ENCODE results near the gene CDH13.

Gene CDH13

DNA sequence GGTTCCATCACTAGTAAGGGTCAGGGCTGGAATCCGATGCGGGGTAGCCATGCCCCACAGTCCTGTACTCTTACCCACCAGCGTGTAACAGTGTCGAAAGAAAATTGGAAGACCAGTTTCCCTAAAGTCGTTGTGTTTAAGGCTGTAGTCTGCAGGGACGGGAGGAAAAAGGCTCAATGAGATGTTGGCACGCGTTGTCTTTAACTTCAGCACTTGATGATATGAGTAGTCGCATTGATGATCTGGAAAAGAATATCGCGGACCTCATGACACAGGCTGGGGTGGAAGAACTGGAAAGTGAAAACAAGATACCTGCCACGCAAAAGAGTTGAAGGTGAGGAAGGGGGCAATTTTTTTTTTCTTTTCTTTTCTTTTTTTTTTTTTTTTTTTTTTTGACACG, 1182.3 kb downstream of the CDH13 start:
- peak overlapping the region; percentile 85 for H3K4me3 ChIP-seq (ENCODE audit: low read length)
- TF ChIP-seq ZNF274 (IDR thresholded peaks at IDR 0.05; ENCODE audit: low read depth, low read length) = no peak

DNA sequence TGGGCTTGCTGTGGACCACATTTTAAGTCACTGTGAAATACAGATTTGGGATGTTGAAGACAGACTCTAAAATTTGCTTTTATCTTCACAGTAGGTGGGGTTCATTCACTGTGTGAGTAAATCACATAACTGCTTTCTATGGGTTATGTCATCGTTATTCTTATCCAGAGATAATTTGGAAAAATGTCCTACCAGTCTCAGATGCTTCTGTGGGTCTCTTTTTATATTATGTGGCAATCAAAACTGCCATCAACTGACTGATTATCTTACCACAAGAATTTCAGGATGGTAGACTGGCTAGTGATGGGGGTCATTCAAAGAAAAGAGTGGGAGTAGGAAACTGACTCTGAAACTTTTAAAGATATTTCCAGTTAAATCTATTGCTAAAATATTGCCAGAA, 1184.1 kb downstream of the CDH13 start:
- no peak overlapping the region for H3K4me3 ChIP-seq (ENCODE audit: low read length)
- TF ChIP-seq ZNF274 (IDR thresholded peaks at IDR 0.05; ENCODE audit: low read depth, low read length) = no peak

DNA sequence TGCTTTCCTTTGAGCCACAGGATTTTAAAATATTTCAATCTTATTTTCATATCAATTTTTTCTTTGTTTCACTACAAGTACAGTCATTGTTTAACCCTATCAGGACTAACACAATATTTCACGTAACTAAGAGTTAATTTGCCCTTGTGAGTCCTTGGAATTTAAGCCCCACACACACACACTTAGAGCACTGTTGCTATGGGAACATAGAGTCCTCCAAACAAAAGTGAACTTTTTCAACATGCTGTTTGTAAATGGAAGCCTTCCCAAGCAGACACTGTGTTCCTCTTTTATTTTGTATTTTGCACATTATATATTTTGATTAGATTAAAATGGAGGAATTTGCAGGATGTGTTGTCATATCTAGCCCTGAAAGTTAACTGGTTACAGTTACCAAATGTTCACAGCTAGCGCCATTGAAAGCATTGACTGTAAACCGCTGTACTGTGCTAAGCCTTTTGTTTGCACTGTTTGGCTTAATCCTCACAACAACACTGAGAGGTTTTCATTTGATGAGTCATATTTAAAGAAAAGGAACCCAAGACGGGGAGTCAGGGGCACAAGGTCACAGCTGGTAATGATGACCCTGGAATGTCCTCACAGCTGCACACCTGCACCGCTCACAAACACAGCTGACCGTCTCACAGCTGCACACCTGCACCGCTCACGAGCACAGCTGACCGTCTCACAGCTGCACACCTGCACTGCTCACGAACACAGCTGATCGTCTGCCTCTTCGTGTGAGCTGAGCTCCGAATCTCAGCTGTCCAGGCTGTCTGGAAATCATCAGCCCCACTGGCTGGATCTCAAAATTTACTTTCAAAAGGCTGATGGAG, 1187.3 kb downstream of the CDH13 start:
- H3K4me3 ChIP-seq (ENCODE audit: low read length) = no peak overlapping the region
- no peak for TF ChIP-seq ZNF274 (IDR thresholded peaks at IDR 0.05; ENCODE audit: low read depth, low read length)

DNA sequence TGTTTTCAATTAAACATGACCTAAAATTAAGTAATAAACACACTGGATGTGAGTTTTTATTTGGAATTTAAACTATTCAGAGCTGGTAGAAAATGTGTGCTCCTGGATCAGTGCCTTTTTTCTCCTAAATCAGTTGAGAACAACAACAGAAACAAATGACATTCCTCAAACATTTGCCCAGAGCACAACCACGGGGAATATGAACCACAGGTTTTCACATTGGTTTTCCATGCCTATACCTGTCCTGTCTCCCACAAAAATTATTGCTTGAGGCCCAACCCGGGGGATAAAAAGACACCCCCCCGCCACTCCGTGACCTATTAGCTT, 1187.9 kb downstream of the CDH13 start:
- TF ChIP-seq ZNF274 (IDR thresholded peaks at IDR 0.05; ENCODE audit: low read depth, low read length) = no peak
- no peak overlapping the region for H3K4me3 ChIP-seq (ENCODE audit: low read length)

DNA sequence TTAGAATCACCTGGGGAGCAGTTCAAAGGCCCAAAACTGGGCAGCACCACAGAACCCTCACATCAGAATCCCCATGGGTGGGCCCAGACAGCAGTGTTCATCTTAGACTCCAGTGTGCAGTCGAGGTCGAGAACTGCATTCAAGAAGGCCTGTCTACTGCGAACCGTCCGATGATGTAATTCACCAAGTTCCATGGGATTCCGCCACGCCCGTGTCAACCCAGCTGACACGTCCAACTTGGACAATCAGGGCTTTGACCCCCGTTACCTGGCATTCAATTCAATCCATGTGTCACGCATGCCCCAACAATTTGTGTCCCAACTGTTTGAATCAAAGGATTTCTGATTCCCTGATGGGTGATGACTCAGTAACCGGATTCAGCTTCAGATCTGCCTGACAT, 1190.3 kb downstream of the CDH13 start:
- no peak for TF ChIP-seq ZNF274 (IDR thresholded peaks at IDR 0.05; ENCODE audit: low read depth, low read length)
- H3K4me3 ChIP-seq (ENCODE audit: low read length) = no peak overlapping the region

DNA sequence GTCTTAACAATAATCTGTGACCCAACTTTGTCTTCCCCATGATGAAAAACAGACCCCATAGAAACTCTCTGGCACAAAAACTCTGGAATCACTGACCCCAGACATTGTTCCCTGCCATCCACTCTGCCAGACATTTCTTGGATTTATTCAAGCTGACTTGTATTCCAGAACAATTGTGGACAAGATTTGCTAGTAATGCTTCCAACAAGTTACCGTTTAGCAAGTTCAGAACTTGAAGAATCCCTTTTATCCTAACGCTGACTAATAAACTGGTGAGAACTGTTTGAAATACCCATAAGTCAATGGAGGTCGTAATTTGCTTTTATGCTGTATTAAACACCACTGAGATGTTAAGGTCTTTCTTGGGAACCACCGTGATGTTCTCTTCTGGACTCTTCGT, 1191.5 kb downstream of the CDH13 start:
- H3K4me3 ChIP-seq (ENCODE audit: low read length) = no peak overlapping the region
- no peak for TF ChIP-seq ZNF274 (IDR thresholded peaks at IDR 0.05; ENCODE audit: low read depth, low read length)

DNA sequence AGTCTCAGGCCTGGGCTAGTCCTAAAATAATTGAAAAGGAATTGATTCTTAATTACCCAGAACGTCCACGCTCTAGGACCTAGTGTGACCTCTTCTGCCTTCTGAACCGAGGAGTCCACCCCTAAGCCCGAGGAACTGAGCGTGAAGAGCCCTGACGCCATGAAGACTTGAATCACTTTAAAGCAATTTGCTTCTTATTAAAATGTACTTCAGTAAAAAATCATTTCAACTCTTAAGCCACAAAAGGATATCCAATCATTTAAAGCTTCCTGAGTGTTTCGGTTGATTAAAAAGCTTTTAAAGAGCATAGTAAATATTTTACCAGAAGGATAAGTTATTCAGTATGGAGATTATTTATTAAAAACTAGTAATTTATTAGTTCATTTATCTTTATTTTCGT, 1192.6 kb downstream of the CDH13 start:
- no peak for TF ChIP-seq ZNF274 (IDR thresholded peaks at IDR 0.05; ENCODE audit: low read depth, low read length)
- H3K4me3 ChIP-seq (ENCODE audit: low read length) = no peak overlapping the region

DNA sequence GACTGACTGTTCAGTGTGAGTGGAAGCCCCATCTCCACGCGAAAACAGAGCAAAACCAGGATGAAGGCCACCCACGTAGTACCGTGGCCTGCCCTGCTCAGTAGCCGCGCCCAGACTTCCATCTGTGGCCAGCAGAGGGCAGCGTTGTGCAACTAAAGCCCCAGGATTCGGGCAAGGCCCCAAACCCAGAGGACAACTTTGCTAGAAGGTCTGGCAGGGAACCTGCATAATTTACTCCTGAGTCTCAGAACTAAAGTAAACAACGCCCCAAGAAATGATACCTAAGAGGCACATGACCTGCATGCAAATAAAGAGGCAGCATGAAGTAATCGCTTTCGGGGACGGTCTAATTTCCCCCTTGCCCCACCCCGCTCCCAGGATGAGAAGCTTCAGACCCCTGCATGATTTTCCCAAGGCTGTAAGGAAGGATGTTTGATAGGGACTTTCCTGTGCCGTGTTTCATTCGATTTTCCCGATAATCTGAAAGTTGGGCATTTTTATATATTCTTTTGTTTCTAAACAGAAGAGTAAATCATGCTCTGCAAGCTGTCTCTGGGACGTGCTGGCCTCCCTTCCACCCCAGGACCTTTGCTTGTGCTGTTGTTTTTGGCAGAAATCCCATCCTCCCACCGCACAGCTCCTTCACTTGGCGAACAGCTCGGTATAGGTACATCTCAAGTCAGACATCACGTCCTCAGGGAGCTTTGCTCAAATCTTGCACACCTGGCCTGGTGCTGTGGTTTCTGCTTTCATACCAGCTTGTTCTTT, 1199.6 kb downstream of the CDH13 start:
- no peak for TF ChIP-seq ZNF274 (IDR thresholded peaks at IDR 0.05; ENCODE audit: low read depth, low read length)
- H3K4me3 ChIP-seq (ENCODE audit: low read length) = no peak overlapping the region

DNA sequence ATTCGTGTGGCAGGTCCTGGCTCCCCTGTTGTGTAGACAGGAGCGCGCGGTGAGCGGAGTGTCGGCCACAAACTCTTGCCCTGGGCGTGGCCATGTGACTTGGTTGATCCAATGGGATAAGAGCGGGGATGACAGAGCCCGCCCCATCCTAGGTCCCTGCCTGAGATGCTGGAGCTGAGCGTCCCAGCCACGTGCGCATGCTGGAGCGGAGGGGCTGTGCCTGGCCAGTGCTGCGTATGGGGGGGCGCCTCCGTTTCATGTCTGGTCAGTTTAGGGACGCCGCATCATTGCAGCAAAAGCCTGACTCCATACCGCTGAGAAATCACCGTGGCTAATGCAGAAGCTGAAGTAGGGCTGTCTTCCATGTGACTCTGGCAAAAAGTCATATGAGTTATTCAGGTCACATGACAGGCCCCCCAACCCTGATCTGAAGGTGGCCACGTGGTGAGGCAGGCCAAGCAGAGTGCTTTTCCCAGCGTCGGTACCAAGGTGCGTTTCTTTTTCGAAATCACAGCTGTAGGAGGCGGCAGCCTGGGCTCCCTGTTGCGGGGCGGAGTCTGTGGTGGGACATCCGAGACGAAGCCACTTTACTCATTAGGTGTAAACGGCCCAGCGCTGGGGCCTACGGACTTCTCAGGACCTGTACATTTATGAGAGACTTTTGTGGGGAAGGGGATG, 1203.5 kb downstream of the CDH13 start:
- no peak overlapping the region for H3K4me3 ChIP-seq (ENCODE audit: low read length)

DNA sequence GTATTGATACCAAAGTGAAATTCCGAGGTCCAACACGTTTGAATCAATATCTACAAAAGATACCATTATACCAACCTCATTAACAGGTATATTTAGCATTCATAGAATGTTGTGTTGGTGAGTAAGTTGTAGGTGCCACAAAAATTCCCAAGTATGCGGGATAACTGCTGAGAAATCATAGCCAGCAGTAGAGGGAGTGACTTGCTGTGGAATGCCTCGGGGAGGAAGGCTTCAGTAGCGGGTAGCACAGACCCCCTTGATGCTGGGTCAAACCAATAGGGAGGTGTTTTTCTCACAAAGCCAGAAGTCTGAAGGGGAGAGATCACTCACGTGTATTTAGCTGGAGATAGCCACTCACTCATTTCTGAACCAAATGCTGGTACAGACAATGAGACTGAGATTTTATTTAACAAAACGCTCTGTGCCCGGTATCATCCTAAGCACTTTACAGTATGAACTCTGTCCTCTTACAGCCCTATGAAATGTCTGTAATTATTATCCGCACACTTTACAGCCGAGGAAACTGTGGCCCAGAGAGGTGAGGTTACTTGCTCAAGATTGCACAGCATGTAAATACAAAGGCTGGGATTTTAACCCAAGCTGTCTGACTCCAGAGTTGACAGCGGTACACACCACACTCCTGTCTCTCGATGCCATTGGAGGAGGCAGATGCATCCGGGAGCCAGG, 1204.1 kb downstream of the CDH13 start:
- H3K4me3 ChIP-seq (ENCODE audit: low read length) = no peak overlapping the region
- no peak for TF ChIP-seq ZNF274 (IDR thresholded peaks at IDR 0.05; ENCODE audit: low read depth, low read length)

More for the DNA sequence above, 1203.5 kb downstream of the CDH13 start:
- TF ChIP-seq ZNF274 (IDR thresholded peaks at IDR 0.05; ENCODE audit: low read depth, low read length) = no peak

DNA sequence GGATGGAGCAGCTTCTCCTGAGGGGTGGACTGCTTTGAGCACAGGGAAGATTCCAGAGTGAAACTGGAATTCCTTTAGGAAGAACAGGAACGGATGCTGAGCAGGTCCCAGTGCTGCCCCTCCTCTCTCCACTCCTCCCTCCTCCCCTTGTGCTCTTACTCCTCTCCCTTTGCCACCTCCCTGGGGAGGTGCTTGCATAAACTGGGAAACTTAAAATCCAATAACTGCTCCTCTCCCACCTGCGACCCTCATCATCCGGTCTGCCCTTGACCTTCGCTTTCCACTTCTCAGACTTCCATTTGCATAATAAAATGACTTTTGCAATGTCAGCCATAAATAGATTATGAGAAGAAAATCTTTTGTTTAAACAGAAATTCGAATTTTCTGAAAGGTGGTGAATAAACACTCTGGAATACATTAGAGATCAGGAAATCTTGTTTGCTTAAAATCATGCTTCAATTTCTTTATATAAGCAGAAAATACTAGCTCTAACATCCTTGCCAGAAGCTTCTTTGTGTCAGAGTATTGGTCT, 1204.8 kb downstream of the CDH13 start:
- no peak for TF ChIP-seq ZNF274 (IDR thresholded peaks at IDR 0.05; ENCODE audit: low read depth, low read length)

DNA sequence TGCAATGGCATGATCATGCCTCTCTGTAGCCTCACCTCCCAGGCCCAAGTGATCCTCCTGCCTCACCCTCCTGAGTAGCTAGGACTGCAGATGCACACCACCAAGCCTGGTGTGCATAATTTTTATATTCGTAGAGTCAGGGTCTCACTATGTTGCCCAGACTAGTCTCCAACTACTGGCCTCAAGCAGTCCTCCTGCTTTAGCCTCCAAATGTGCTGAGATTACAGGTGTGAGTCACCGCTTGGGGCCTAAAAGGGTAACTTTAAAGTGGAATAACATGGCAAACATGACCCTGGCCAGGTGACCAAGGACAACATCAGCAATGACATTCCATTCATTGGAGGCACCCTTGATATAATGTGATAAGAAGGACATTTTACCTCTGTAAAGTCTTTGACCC, 1207.2 kb downstream of the CDH13 start:
- H3K4me3 ChIP-seq (ENCODE audit: low read length) = no peak overlapping the region
- no peak for TF ChIP-seq ZNF274 (IDR thresholded peaks at IDR 0.05; ENCODE audit: low read depth, low read length)

More for the DNA sequence above, 1204.8 kb downstream of the CDH13 start:
- no peak overlapping the region for H3K4me3 ChIP-seq (ENCODE audit: low read length)

DNA sequence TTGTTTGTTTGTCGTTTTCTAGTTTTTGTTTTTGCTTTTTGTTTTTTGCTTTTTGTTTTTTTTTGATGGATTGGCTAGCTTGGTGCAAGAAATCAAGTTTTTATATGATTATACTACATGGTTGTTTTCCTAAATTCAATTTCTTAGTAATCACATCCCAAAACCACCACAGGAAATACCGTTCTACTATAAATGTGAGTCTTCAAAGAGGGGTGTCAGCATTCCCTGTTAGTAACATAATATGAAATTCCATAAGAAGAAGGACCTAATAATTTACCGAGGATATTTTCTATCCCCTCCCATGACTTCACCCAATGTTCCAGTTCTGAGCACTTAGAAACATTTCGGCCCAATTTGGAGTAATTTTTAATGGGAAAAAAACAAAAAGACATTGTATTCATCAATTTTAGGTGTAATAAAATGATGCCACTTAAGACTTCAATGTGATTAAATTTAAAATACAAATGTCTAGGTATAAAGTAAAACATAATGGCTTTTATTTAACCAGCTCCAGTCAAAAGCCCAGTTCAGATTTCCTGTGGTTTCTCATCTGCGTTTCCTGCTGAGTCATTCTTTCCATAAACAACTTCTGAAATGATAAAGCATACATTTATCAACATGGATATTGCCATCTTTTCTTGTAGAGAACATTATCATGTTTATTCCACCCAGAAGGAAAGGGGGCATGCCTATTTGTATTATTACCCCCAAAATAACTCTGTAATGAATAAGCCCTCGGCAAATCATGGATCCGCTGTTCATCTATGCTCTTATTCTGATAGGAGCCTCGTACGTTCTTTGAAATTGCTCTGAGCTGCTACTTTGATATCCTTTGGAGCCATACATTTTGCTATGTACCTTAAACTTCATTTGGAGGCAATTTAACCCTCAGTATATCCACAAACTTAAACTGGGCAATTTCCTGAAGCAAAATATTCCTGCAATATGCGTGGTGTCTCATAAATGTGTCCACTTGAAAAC, 1209.1 kb downstream of the CDH13 start:
- TF ChIP-seq ZNF274 (IDR thresholded peaks at IDR 0.05; ENCODE audit: low read depth, low read length) = no peak
- no peak overlapping the region for H3K4me3 ChIP-seq (ENCODE audit: low read length)
